Measurements from ENCODE around the gene DIP2C.

Gene DIP2C

GRCh38 chr10:364267-364775, 325.1 kb downstream of the DIP2C start:
- TF ChIP-seq, protein P1, sequence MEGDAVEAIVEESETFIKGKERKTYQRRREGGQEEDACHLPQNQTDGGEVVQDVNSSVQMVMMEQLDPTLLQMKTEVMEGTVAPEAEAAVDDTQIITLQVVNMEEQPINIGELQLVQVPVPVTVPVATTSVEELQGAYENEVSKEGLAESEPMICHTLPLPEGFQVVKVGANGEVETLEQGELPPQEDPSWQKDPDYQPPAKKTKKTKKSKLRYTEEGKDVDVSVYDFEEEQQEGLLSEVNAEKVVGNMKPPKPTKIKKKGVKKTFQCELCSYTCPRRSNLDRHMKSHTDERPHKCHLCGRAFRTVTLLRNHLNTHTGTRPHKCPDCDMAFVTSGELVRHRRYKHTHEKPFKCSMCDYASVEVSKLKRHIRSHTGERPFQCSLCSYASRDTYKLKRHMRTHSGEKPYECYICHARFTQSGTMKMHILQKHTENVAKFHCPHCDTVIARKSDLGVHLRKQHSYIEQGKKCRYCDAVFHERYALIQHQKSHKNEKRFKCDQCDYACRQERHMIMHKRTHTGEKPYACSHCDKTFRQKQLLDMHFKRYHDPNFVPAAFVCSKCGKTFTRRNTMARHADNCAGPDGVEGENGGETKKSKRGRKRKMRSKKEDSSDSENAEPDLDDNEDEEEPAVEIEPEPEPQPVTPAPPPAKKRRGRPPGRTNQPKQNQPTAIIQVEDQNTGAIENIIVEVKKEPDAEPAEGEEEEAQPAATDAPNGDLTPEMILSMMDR (IDR thresholded peaks at IDR 0.05; ENCODE audit: low read depth, low read length, missing control alignments): no peak
- Histone ChIP-seq H3K4me3 (ENCODE audit: low read depth, low read length) (no peak overlapping the region), H3K36me3 (replicated peaks) (peaks cover 5% of the 10 kb centered on the region), H3K27me3 (replicated peaks) (no peaks in the 10 kb centered on the region), H3K27ac (no peak overlapping the region)
- in situ Hi-C loops (cut with HindIII; ENCODE audit: low pct_ligation_motif_present, low sequenced_read_pairs): no loop called here
- DNase-seq: no peak

DNA sequence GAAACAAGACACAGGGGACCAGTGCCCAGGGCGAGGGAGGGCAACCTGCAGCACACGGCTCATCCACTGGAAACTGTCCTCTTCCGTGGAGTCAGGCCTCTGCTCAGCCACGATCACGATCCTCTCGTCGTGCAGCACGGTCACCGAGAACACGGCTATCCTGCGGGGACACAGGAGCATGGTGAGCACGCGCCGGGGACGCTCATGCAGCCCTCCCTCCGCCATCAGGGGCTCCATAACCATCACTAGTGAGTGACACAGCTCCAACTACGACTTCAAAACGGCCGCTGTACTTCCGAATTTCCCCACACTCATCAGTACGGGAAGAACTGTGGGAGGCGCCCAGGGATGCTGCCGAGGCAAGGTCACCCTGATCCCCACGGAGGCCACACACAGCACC, 326.3 kb downstream of the DIP2C start:
- in situ Hi-C loops (cut with HindIII; ENCODE audit: low pct_ligation_motif_present, low sequenced_read_pairs): no loop called here
- TF ChIP-seq, protein P1 (IDR thresholded peaks at IDR 0.05; ENCODE audit: low read depth, low read length, missing control alignments): no peak
- H3K36me3 ChIP-seq (replicated peaks): peaks cover 7% of the 10 kb centered on the region
- no peak overlapping the region for H3K27ac ChIP-seq
- H3K4me3 ChIP-seq (ENCODE audit: low read depth, low read length): no peak overlapping the region
- no peaks in the 10 kb centered on the region for H3K27me3 ChIP-seq (replicated peaks)
- no peak for DNase-seq

- Histone ChIP-seq H3K4me3 (ENCODE audit: low read depth, low read length) (no peak overlapping the region), H3K36me3 (replicated peaks) (peaks cover 7% of the 10 kb centered on the region), H3K27me3 (replicated peaks) (no peaks in the 10 kb centered on the region), H3K27ac (no peak overlapping the region)
- in situ Hi-C loops (cut with HindIII; ENCODE audit: low pct_ligation_motif_present, low sequenced_read_pairs): no loop called here
- TF ChIP-seq, protein P1 (IDR thresholded peaks at IDR 0.05; ENCODE audit: low read depth, low read length, missing control alignments): no peak
- no peak for DNase-seq
Observed at GRCh38 chr10:361203-362081, 328.0 kb downstream of the DIP2C start.

DNA sequence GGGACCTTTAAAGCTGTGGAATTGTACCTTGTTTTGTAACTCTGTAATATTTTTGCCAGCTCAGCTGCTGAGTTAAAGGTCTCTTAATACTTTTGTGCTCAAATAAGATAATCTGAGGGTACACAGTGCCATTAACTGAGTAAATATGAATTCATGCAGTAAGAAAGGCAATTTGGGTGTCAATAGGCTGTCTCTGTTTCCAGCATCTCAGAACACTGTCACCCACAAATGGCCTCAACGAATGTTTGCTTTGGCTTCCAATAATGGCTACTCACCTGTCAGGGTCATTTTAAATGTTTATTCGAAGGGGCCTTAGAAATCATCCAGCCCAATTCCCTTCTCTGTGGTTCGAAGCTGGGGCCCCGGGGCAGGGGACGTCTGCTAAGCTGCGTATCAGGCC, 328.8 kb downstream of the DIP2C start:
- no peak overlapping the region for H3K27ac ChIP-seq
- TF ChIP-seq, protein P1 (IDR thresholded peaks at IDR 0.05; ENCODE audit: low read depth, low read length, missing control alignments): no peak
- H3K36me3 ChIP-seq (replicated peaks): peaks cover 9% of the 10 kb centered on the region
- no peak for DNase-seq
- H3K4me3 ChIP-seq (ENCODE audit: low read depth, low read length): no peak overlapping the region
- in situ Hi-C loops (cut with HindIII; ENCODE audit: low pct_ligation_motif_present, low sequenced_read_pairs): no loop called here
- no peaks in the 10 kb centered on the region for H3K27me3 ChIP-seq (replicated peaks)

DNA sequence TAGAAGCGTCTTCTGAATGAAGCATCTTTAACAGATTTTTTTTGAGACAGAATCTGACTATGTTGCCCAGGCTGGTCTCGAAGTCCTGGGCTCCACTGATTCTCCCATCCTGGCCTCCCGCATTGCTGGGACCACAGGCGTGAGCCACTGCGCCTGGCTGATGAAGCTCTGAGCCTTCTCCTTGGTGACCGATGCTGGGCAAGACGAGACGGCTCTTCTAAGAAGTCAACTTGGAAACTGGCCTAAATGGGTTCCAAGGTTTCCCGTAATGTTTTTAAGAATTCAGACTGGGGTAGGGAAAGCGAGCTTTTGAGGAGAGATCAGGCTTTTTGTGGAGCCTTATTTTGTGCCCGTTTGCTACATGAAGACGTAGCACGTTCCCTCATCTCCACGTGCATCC, 329.7 kb downstream of the DIP2C start:
- in situ Hi-C loops (cut with HindIII; ENCODE audit: low pct_ligation_motif_present, low sequenced_read_pairs): no loop called here
- Histone ChIP-seq H3K36me3 (replicated peaks) (peaks cover 14% of the 10 kb centered on the region), H3K27ac (no peak overlapping the region), H3K27me3 (replicated peaks) (no peaks in the 10 kb centered on the region), H3K4me3 (ENCODE audit: low read depth, low read length) (no peak overlapping the region)
- no peak for DNase-seq
- TF ChIP-seq, protein P1 (IDR thresholded peaks at IDR 0.05; ENCODE audit: low read depth, low read length, missing control alignments): no peak

Data from brain microvascular endothelial cell (primary cell).